NCI-H82 treated with DMSO at 0.1 percent for 48 hours (cell line): Measurements from ENCODE around the gene TMEM270.
"Not testable (repeated sequence)": the region's sequence is repeated elsewhere in the genome, so short reads cannot be mapped to it uniquely, and the experiment has no call there.

Experiments
- DNase-seq: peaks from one replicate; lab custom pipeline; 2025; ENCODE audit not compliant: unreplicated experiment; lab: John Stamatoyannopoulos, UW

Gene TMEM270

DNA sequence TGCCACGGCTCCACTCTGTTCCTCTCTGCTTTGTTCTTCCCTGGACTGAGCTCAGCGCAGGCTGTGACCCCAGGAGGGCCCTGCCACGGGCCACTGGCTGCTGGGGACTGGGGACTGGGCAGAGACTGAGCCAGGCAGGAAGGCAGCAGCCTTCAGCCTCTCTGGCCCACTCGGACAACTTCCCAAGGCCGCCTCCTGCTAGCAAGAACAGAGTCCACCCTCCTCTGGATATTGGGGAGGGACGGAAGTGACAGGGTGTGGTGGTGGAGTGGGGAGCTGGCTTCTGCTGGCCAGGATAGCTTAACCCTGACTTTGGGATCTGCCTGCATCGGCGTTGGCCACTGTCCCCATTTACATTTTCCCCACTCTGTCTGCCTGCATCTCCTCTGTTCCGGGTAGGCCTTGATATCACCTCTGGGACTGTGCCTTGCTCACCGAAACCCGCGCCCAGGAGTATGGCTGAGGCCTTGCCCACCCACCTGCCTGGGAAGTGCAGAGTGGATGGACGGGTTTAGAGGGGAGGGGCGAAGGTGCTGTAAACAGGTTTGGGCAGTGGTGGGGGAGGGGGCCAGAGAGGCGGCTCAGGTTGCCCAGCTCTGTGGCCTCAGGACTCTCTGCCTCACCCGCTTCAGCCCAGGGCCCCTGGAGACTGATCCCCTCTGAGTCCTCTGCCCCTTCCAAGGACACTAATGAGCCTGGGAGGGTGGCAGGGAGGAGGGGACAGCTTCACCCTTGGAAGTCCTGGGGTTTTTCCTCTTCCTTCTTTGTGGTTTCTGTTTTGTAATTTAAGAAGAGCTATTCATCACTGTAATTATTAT is 28.9 kb upstream of the TMEM270 start:
- no peak for DNase-seq

DNA sequence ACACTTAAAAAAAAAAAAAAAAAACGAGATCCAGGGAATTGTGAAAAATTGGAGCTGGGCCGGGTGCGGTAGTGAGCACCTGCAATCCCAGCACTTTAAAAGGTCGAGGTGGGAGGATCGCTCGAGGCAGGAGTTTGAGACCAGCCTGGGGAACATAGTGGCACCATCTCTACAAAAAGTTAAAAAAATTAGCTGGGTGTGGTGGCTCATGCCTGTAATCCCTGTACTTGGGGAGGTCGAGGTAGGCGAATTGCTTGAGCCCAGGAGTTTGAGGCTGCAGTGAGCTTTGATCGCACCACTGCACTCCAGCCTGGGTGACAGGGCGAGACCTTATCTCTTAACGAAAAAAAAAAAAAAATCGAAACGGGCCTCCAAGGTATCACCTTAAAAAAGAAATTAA is 28.2 kb upstream of the TMEM270 start:
- no peak for DNase-seq

DNA sequence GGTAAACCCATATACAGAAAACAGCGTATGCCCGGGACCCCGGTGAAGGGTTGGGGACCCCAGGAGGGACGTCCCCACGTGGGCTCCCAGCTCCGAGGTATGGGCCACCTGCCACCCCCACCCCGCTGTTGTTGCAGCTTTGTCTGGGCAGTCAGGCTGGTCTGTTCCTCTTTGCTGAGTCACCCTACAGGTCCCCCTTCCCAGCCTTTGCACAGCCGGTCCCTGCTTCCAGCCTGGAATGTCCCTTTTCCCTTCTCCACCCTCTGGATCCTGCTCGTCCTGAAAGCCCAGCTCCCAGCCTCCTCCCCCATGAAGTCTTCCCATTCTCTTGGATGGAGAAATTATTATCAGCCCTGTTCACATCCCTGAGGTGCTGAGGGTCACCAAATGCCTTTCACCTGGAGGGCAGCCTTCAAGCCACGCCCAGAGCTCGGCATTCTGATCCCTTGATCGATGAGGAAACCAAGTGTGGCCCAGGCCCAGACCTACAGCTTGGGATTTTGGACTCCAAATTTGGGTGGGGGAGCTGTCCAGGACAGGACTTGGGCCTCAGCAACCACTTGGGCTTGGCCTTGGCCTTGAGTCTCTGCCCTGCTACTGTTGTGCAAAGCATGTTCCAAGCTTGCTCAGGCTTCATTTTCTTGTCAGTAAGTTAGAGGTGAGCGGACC is 27.6 kb upstream of the TMEM270 start:
- no peak for DNase-seq

- DNase-seq = no peak
Measured at GRCh38 chr7:73834626-73835191, 26.2 kb upstream of the TMEM270 start.

- DNase-seq = not testable (repeated sequence)
Measured at GRCh38 chr7:73837167-73837566, 23.8 kb upstream of the TMEM270 start.

GRCh38 chr7:73838642-73839041 is 22.3 kb upstream of the TMEM270 start:
- DNase-seq = no peak

- no peak for DNase-seq
Measured at GRCh38 chr7:73839290-73839689, 21.7 kb upstream of the TMEM270 start.

GRCh38 chr7:73839743-73840714 is 20.9 kb upstream of the TMEM270 start:
- DNase-seq = no peak

DNA sequence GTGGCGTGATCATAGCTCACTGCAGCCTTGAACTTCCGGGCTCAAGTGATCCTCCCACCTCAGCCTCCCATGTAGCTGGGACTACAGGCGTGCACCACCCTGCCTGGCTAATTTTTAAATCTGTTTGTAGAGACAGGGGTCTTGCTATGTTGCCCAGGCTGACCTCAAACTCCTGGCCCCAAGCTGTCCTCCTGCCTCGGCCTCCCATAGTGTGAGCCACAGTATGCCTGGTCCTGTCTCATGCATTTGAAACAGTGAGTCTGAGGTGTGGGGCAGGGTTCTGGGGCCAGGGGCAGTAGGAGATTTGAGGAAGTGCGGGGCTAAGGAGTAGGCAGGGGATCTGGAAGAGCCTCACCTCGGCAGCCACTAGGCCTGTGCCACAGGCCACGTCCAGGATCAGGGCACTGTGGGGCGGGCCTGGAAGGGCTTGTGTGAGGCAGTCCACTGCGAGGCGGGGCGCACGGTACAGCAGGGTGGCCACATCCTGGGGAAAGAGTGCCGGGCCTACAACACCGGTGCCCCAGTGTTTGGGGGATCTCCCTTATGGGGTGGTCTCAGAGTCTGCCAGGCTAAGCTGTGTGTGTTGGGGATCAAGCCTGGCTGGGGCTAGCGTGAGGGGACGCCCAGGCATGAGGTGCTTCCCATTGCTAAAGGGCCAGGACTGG is 20.1 kb upstream of the TMEM270 start:
- no peak for DNase-seq

GRCh38 chr7:73841689-73842066 is 19.3 kb upstream of the TMEM270 start:
- no peak for DNase-seq

- DNase-seq = peak; percentile 80
Measured at GRCh38 chr7:73842067-73842976, 18.6 kb upstream of the TMEM270 start, which contains the start of gene METTL27. Gene METTL27, minus strand, starts transcription at chr7:73842516. Its CDS starts 376 bp downstream, at chr7:73842140.

- no peak for DNase-seq
Measured at GRCh38 chr7:73844131-73844547, 16.8 kb upstream of the TMEM270 start.

- DNase-seq = no peak
Measured at GRCh38 chr7:73844848-73845460, 16.0 kb upstream of the TMEM270 start.

DNA sequence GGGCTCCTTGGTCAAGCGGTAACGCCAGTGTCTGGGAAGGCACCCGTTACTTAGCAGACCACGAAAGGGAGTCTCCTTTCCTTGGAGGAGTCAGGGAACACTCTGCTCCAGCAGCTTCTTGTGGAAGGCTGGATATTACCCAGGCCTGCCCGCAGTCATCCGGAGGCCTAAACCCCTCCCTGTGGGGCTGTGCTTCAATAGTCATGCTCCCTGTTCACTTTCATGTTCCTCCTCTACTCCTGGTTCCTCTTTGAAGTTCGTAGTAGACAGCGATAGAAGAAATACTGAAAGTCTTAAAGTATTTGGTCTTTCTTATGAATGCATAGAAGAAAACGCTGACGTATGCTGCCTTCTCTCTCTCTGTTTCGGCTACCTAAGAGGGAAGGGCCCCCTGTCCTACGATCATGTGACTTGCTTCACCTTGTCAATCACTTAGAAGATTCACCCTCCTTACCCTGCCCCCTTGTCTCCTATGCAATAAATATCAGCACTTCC is 15.2 kb upstream of the TMEM270 start:
- DNase-seq = not testable (repeated sequence)

GRCh38 chr7:73847941-73848723 is 12.8 kb upstream of the TMEM270 start:
- no peak for DNase-seq

DNA sequence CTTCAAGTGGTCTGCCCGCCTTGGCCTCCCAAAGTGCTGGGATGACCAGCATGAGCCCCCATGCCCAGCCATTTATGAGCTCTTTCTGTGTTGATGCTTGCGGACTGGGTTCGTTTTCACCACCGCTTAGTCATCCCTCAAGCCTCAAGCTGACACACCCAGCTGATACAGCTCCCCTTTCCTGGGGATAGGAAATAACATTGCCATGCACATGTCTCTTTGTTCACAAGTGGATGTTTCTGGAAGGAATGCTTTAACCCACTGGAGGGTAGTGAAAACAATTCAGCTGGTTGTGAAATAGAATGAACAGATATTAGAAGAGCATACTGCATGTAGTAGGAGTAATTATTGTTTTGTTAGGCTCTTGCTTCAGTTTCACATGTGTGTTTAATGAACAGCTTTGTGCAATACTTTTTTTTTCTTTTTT is 10.2 kb upstream of the TMEM270 start:
- DNase-seq = no peak

- DNase-seq = no peak
Measured at GRCh38 chr7:73851410-73852338, 9.3 kb upstream of the TMEM270 start.
